K562 (cell line): ENCODE data around the gene MYOZ2.

Experiments used
- KDM2B ChIP-seq: fragments of 250-450 bp; sonication (Bioruptor Pico); IDR thresholded peaks from 2 replicates; pipeline ENCODE4 v1.8.0; 2021; ENCODE audit warnings: mild to moderate bottlenecking, moderate library complexity
- KDM5B ChIP-seq: fragments of 200-600 bp; sonication (generic); IDR thresholded peaks from 2 replicates; pipeline ENCODE4 v1.6.1; 2012; ENCODE audit warnings: low read depth, mild to moderate bottlenecking, moderate library complexity, low read length, control low read depth, inconsistent platforms; ENCODE audit not compliant: insufficient replicate concordance
- ZFP1 ChIP-seq: fragments of 450-650 bp; formaldehyde crosslinking; IDR thresholded peaks from 2 replicates; pipeline ENCODE4 v1.4.0; 2020; ENCODE audit warnings: mild to moderate bottlenecking, mixed read lengths
- ZNF609 ChIP-seq: sonication (generic); formaldehyde crosslinking; IDR thresholded peaks from 2 replicates; pipeline ENCODE4 v1.8.1; 2023; ENCODE audit warnings: missing genetic modification reagents, mild to moderate bottlenecking, borderline replicate concordance

DNA sequence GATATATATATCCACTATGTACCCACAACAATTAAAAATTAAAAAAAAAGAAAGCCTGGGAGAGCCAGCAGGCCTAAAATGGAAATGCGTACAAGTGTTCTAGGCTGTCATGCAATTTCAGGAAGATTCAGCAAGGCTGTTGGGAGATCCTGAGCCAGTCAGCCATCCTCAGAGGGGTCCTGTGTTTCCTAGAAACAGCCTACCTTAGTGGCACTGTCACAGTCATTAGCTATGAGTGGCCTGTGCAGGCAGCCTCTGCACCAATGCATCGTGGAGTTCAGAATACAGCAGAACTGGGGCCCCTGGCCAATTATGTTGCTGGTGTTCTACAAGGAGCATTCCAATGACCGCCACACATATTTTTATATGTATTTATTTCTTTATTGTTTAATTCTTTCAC, 55.9 kb downstream of the MYOZ2 start:
- TF ChIP-seq ZNF609 (CRISPR knock-in tag) (no peak), KDM2B (no peak), KDM5B (no peak), ZFP1 (CRISPR knock-in tag) (no peak)
